IMR-90 (cell line): ENCODE data around the gene ETV6. TPM values are rescaled to one million over a fixed set of nuclear protein-coding genes. Genes with fewer than 3 reads are reported as not detected.

Source experiments
- ATAC-seq: fragments of 200-7000 bp; cut with Tn5 transposase; 2 replicates; pipeline ENCODE4 v1.9.1; 2020; ENCODE audit warnings: low read depth, mild to moderate bottlenecking, moderate library complexity
- BruUV-seq: library from RNA; stranded (reverse); fragments of 400-500 nt; replicated peaks from 2 replicates; lab custom pipeline; 2021; lab: Mats Ljungman, UMichigan
- CTCF ChIA-PET: fragments of 300-600 bp; formaldehyde crosslinking; extraction: SDS; loops from one replicate; lab custom pipeline; 2021; ENCODE audit warnings: antibody characterized with exemption; lab: Yijun Ruan, JAX
- POLR2A ChIA-PET: fragments of 300-600 bp; sonication (Branson Sonifier 250); formaldehyde crosslinking; loops from one replicate; lab custom pipeline; 2022; ENCODE audit warnings: antibody characterized with exemption; ENCODE audit not compliant: unreplicated experiment; lab: Charles Lee
- DNase-seq: peaks from one replicate; pipeline ENCODE4 v3.0.0; 2013
- H2AFZ ChIP-seq: replicated peaks from 2 replicates; pipeline ENCODE3; 2013; ENCODE audit warnings: low read length, mild to moderate bottlenecking; ENCODE audit not compliant: poor library complexity
- H2AK5ac ChIP-seq: 2 replicates; pipeline ENCODE4 v1.6.1; 2013; ENCODE audit warnings: low read depth, low read length, inconsistent platforms
- H2AK9ac ChIP-seq: replicated peaks from 2 replicates; pipeline ENCODE3; 2013; ENCODE audit warnings: mild to moderate bottlenecking, low read depth, low read length, moderate library complexity; ENCODE audit not compliant: poor library complexity
- H2BK120ac ChIP-seq: 2 replicates; pipeline ENCODE4 v1.6.1; 2013; ENCODE audit warnings: low read depth, low read length, inconsistent platforms
- H2BK15ac ChIP-seq: 3 replicates; pipeline ENCODE4 v1.6.1; 2013; ENCODE audit warnings: low read depth, low read length, inconsistent platforms
- H2BK20ac ChIP-seq: 2 replicates; pipeline ENCODE4 v1.6.1; 2013; ENCODE audit warnings: low read depth, mild to moderate bottlenecking, inconsistent platforms, low read length, moderate library complexity
- H2BK5ac ChIP-seq: 2 replicates; pipeline ENCODE4 v1.6.1; 2013; ENCODE audit warnings: mild to moderate bottlenecking, low read depth, low read length, inconsistent platforms; ENCODE audit not compliant: poor library complexity, severe bottlenecking
- H3K14ac ChIP-seq: replicated peaks from 2 replicates; pipeline ENCODE4 v1.6.1; 2013; ENCODE audit warnings: low read depth, low read length, inconsistent platforms
- H3K18ac ChIP-seq: 2 replicates; pipeline ENCODE4 v1.6.1; 2013; ENCODE audit warnings: low read depth, low read length, control low read depth
- H3K23ac ChIP-seq: 2 replicates; pipeline ENCODE4 v1.6.1; 2013; ENCODE audit warnings: low read depth, low read length, inconsistent platforms
- H3K27ac ChIP-seq: 2 replicates; pipeline ENCODE4 v1.5.1; 2013; ENCODE audit warnings: mild to moderate bottlenecking, control low read depth, low read length; ENCODE audit not compliant: insufficient read depth
- H3K27me3 ChIP-seq: 2 replicates; pipeline ENCODE4 v1.6.1; 2013; ENCODE audit warnings: low read length; ENCODE audit not compliant: control insufficient read depth, insufficient read depth
- H3K36me3 ChIP-seq: 2 replicates; pipeline ENCODE4 v1.6.1; 2013; ENCODE audit warnings: low read length, mixed read lengths; ENCODE audit not compliant: control insufficient read depth, insufficient read depth
- H3K4ac ChIP-seq: 2 replicates; pipeline ENCODE4 v1.6.1; 2013; ENCODE audit warnings: low read depth, low read length, inconsistent platforms
- H3K4me1 ChIP-seq: 2 replicates; pipeline ENCODE4 v1.6.1; 2013; ENCODE audit warnings: low read length, mixed read lengths; ENCODE audit not compliant: control insufficient read depth, insufficient read depth
- H3K4me2 ChIP-seq: 2 replicates; pipeline ENCODE4 v1.6.1; 2013; ENCODE audit warnings: low read depth, mild to moderate bottlenecking, control low read depth, low read length, moderate library complexity
- H3K4me3 ChIP-seq: 2 replicates; pipeline ENCODE4 v1.5.1; 2013; ENCODE audit warnings: low read depth, mild to moderate bottlenecking, control low read depth, low read length, moderate library complexity; ENCODE audit not compliant: insufficient read depth
- H3K56ac ChIP-seq: 2 replicates; pipeline ENCODE4 v1.6.1; 2013; ENCODE audit warnings: low read length, inconsistent platforms; ENCODE audit not compliant: insufficient read depth; ENCODE audit errors: extremely low read depth
- H3K79me1 ChIP-seq, 2 experiments: 2 replicates each; pipeline ENCODE4 v1.6.1; 2013; ENCODE audit warnings: low read length in 2 of 2, inconsistent platforms in 1 of 2, low read depth in 1 of 2
- H3K9ac ChIP-seq: 2 replicates; pipeline ENCODE4 v1.6.1; 2013; ENCODE audit warnings: low read depth, low read length, control low read depth
- H3K9me1 ChIP-seq: 2 replicates; pipeline ENCODE4 v1.6.1; 2013; ENCODE audit warnings: low read length, inconsistent platforms; ENCODE audit not compliant: insufficient read depth
- H3K9me3 ChIP-seq: 2 replicates; pipeline ENCODE4 v1.6.1; 2013; ENCODE audit warnings: low read length; ENCODE audit not compliant: control insufficient read depth, insufficient read depth
- H4K20me1 ChIP-seq: 2 replicates; pipeline ENCODE4 v1.6.1; 2013; ENCODE audit warnings: low read length, inconsistent platforms; ENCODE audit not compliant: insufficient read depth
- H4K5ac ChIP-seq: 2 replicates; pipeline ENCODE4 v1.6.1; 2013; ENCODE audit warnings: mild to moderate bottlenecking, low read depth, low read length, control low read depth
- H4K8ac ChIP-seq, 2 experiments: 2 replicates each; pipeline ENCODE4 v1.6.1; 2013; ENCODE audit warnings: low read depth in 2 of 2, low read length in 2 of 2, control low read depth in 1 of 2, inconsistent platforms in 1 of 2
- H4K91ac ChIP-seq: 2 replicates; pipeline ENCODE4 v1.6.1; 2013; ENCODE audit warnings: low read depth, low read length, inconsistent platforms; ENCODE audit not compliant: insufficient read depth
- CHD1 ChIP-seq: IDR thresholded peaks from 2 replicates; pipeline ENCODE4 v1.6.1; 2012; ENCODE audit warnings: low read depth, low read length, improper control_type of control experiment
- ELK1 ChIP-seq: fragments of 150-350 bp; IDR thresholded peaks from 2 replicates; pipeline ENCODE4 v1.6.1; 2016; ENCODE audit warnings: low read depth, mild to moderate bottlenecking, low read length, moderate library complexity, borderline replicate concordance
- FOS ChIP-seq: fragments of 150-350 bp; IDR thresholded peaks from 2 replicates; pipeline ENCODE4 v1.6.1; 2016; ENCODE audit warnings: low read depth, low read length
- MXI1 ChIP-seq: IDR thresholded peaks from 2 replicates; pipeline ENCODE4 v1.6.1; 2012; ENCODE audit warnings: low read depth, mild to moderate bottlenecking, low read length, moderate library complexity, borderline replicate concordance
- NFE2L2 ChIP-seq: fragments of 150-350 bp; IDR thresholded peaks from 2 replicates; pipeline ENCODE4 v1.6.1; 2016; ENCODE audit warnings: low read depth, mild to moderate bottlenecking, low read length
- POLR2A ChIP-seq: IDR thresholded peaks from 2 replicates; pipeline ENCODE4 v1.6.1; 2012; ENCODE audit warnings: mild to moderate bottlenecking, low read depth, low read length
- RAD21 ChIP-seq: IDR thresholded peaks from 2 replicates; pipeline ENCODE4 v1.6.1; 2012; ENCODE audit warnings: low read length, improper control_type of control experiment
- RCOR1 ChIP-seq: IDR thresholded peaks from 2 replicates; pipeline ENCODE4 v1.6.1; 2012; ENCODE audit warnings: mild to moderate bottlenecking, low read length, improper control_type of control experiment; ENCODE audit not compliant: insufficient replicate concordance
- RFX5 ChIP-seq: IDR thresholded peaks from 2 replicates; pipeline ENCODE4 v1.8.0; 2012; ENCODE audit warnings: low read depth, mild to moderate bottlenecking, low read length, moderate library complexity
- SMC3 ChIP-seq: fragments of 150-350 bp; IDR thresholded peaks from 2 replicates; pipeline ENCODE4 v1.6.1; 2016; ENCODE audit warnings: low read depth, mild to moderate bottlenecking, antibody characterized with exemption, low read length, moderate library complexity
- USF2 ChIP-seq: fragments of 150-350 bp; IDR thresholded peaks from 2 replicates; pipeline ENCODE4 v1.6.1; 2017; ENCODE audit warnings: mild to moderate bottlenecking, antibody characterized with exemption, low read length, low read depth
- WGBS, 2 experiments: methylation state at CpG; one replicate each; pipeline versions ENCODE4 v1.1.5 to v1.1.7; 2013; ENCODE audit warnings: missing lambda C conversion rate in 2 of 2; ENCODE audit not compliant: insufficient read length in 1 of 2; ENCODE audit errors: extremely low coverage in 2 of 2; 5-methylcytosine and 5-hydroxymethylcytosine counted together
- dilution Hi-C: fragments of 300-500 bp; cut with HindIII; formaldehyde crosslinking; loops from one replicate; pipeline ENCODE4 v1.14.3; 2018; ENCODE audit warnings: low sequenced_read_pairs; ENCODE audit not compliant: unreplicated experiment
- in situ Hi-C: fragments of 300-500 bp; cut with MboI; formaldehyde crosslinking; loops from 3 replicates; pipeline ENCODE4 v1.14.3; 2019; ENCODE audit warnings: low sequenced_read_pairs, inconsistent platforms, mixed read lengths
- intact Hi-C: fragments of 100-400 bp; cut with micrococcal nuclease; formaldehyde crosslinking; loops from 2 replicates; pipeline ENCODE4 v1.10.0; 2022
- polyA plus RNA-seq, 3 experiments: library from polyadenylated mRNA; depleted of rRNA; stranded (reverse); fragments of >200 nt; gene quantifications; 2 replicates each; pipeline ENCODE4 v1.2.3, GENCODE V29; 2012; ENCODE audit warnings: low replicate concordance in 1 of 3
- total RNA-seq: library from RNA; depleted of rRNA; stranded (reverse); fragments of >200 nt; gene quantifications from 2 replicates; pipeline ENCODE4 v1.2.3, GENCODE V29; 2012

The ETV6 gene
- total and polyA plus RNA-seq, 2 of the 4 experiments (the other 2 are of a cell fraction) = 8.4 to 9.9 TPM

GRCh38 chr12:11656550-11656949, 7.1 kb downstream of the ETV6 start:
- Histone ChIP-seq H3K56ac (no peak overlapping the region), H3K27ac (no peak overlapping the region), H2BK120ac (no peak overlapping the region), H3K36me3 (peaks cover 6% of the 10 kb centered on the region), H4K8ac (no peak overlapping the region), H3K9me1 (peaks cover 13% of the 10 kb centered on the region), H4K5ac (no peak overlapping the region), H3K9me3 (no peaks in the 10 kb centered on the region), H4K91ac (no peak overlapping the region), H2BK15ac (no peak overlapping the region), H3K18ac (no peak overlapping the region), H3K23ac (no peak overlapping the region), H3K4me2 (no peak overlapping the region), H2BK5ac (no peak overlapping the region), H3K27me3 (no peaks in the 10 kb centered on the region), H2AFZ (no peak overlapping the region), H3K4me1 (peaks cover 18% of the 10 kb centered on the region), H2AK5ac (no peak overlapping the region), H3K4ac (0 out of 2 replicates have a peak overlapping the region, but pooled peaks have one; percentile 6), H3K14ac (no peak overlapping the region), H3K9ac (no peak overlapping the region), H2BK20ac (no peak overlapping the region), H3K4me3 (no peak overlapping the region), H3K79me1 (peaks cover 13 to 85% of the 10 kb centered on the region in 2 experiments), H4K20me1 (peaks cover 56% of the 10 kb centered on the region), H2AK9ac (no peak overlapping the region)
- ChIA-PET POLR2A (no interaction called here), CTCF (no interaction called here)
- intact Hi-C loops = loop anchor here (10.0 kb wide), 1 partner anchor 678 kb away; no protein-coding TSS in a partner anchor
- in situ Hi-C loops = no loop called here
- no TSS peak for BruUV-seq
- ATAC-seq (no peak), DNase-seq (no peak)
- WGBS, 2 experiments = 87% methylated on average over 3 of the region's 4 CpGs; no CpG with 5 or more reads in 1 of the 2 experiments
- dilution Hi-C loops = no loop called here
- TF ChIP-seq SMC3 = no peak
- TF ChIP-seq NFE2L2 = no peak
- no peak for TF ChIP-seq POLR2A
- no peak for TF ChIP-seq USF2
- TF ChIP-seq RCOR1 = no peak
- TF ChIP-seq FOS = no peak
- no peak for TF ChIP-seq MXI1
- TF ChIP-seq RAD21 = no peak
- TF ChIP-seq ELK1 = no peak
- no peak; the same call in 1 of the 2 replicates for TF ChIP-seq RFX5
- no peak for TF ChIP-seq CHD1
